Glutamatergic neuron (in vitro differentiated cells): ENCODE measurements around the gene BAG5. TPM values are rescaled to one million over a fixed set of nuclear protein-coding genes. Genes with fewer than 3 reads are reported as not detected.

Experiments
- DNase-seq: peaks from one replicate; pipeline ENCODE4 v3.0.0; 2022
- H3K27ac Mint-ChIP-seq: one replicate; pipeline ENCODE4 v1.8.0; 2020; ENCODE audit warnings: mild to moderate bottlenecking, mixed read lengths, inconsistent platforms; ENCODE audit not compliant: unreplicated experiment
- H3K27me3 Mint-ChIP-seq: one replicate; pipeline ENCODE4 v1.8.0; 2020; ENCODE audit warnings: mild to moderate bottlenecking, moderate library complexity, mixed read lengths, inconsistent platforms; ENCODE audit not compliant: unreplicated experiment
- H3K36me3 Mint-ChIP-seq: one replicate; pipeline ENCODE4 v1.8.0; 2020; ENCODE audit warnings: mild to moderate bottlenecking, mixed read lengths, inconsistent platforms; ENCODE audit not compliant: unreplicated experiment
- H3K4me1 Mint-ChIP-seq: one replicate; pipeline ENCODE4 v1.8.0; 2020; ENCODE audit warnings: mild to moderate bottlenecking, low read depth, mixed read lengths, inconsistent platforms; ENCODE audit not compliant: unreplicated experiment
- H3K4me3 Mint-ChIP-seq: one replicate; pipeline ENCODE4 v1.8.0; 2020; ENCODE audit warnings: mild to moderate bottlenecking, mixed read lengths, inconsistent platforms; ENCODE audit not compliant: unreplicated experiment
- H3K9me3 Mint-ChIP-seq: one replicate; pipeline ENCODE4 v1.8.0; 2020; ENCODE audit warnings: mild to moderate bottlenecking, moderate library complexity, mixed read lengths, inconsistent platforms; ENCODE audit not compliant: unreplicated experiment
- CTCF ChIP-seq: fragments of 200-600 bp; sonication (generic); IDR thresholded peaks from one replicate; pipeline ENCODE4 v1.5.0; 2021; ENCODE audit not compliant: partially characterized antibody, unreplicated experiment
- total RNA-seq: library from RNA; stranded (reverse); fragmentation: NEBNext Ultra II Directional; extraction: Animal tissue kit (Norgen Biotek cat#: 25700); gene quantifications from one replicate; pipeline ENCODE4 v1.2.1, GENCODE V29; 2021; ENCODE audit not compliant: unreplicated experiment

Gene BAG5
- total RNA-seq, 1 donor from 2014 or later = 34.4 TPM

- H3K36me3 Mint-ChIP-seq = no peaks in the 10 kb centered on the region
- peak overlapping the region; percentile 84 for H3K27ac Mint-ChIP-seq
- peaks cover 5% of the 10 kb centered on the region for H3K27me3 Mint-ChIP-seq
- DNase-seq = peak; percentile 73
- H3K9me3 Mint-ChIP-seq = peaks cover 9% of the 10 kb centered on the region
- no peak for TF ChIP-seq CTCF
- H3K4me1 Mint-ChIP-seq = peaks cover 23% of the 10 kb centered on the region
- peak overlapping the region; percentile 49 for H3K4me3 Mint-ChIP-seq
Measured at GRCh38 chr14:103576371-103577024, 14.0 kb upstream of the BAG5 start.

GRCh38 chr14:103574707-103575285, 12.3 kb upstream of the BAG5 start:
- Mint-ChIP-seq H3K4me1 (peaks cover 23% of the 10 kb centered on the region), H3K36me3 (no peaks in the 10 kb centered on the region), H3K27ac (peak overlapping the region; percentile 23), H3K27me3 (peaks cover 5% of the 10 kb centered on the region), H3K9me3 (peaks cover 9% of the 10 kb centered on the region), H3K4me3 (no peak overlapping the region)
- no peak for TF ChIP-seq CTCF
- no peak for DNase-seq

- Mint-ChIP-seq H3K27ac (no peak overlapping the region), H3K4me1 (peaks cover 28% of the 10 kb centered on the region), H3K27me3 (peaks cover 5% of the 10 kb centered on the region), H3K36me3 (no peaks in the 10 kb centered on the region), H3K4me3 (no peak overlapping the region), H3K9me3 (peaks cover 9% of the 10 kb centered on the region)
- no peak for TF ChIP-seq CTCF
- no peak for DNase-seq
Measured at GRCh38 chr14:103574104-103574503, 11.6 kb upstream of the BAG5 start.

GRCh38 chr14:103569408-103569807, 7.0 kb upstream of the BAG5 start:
- Mint-ChIP-seq H3K36me3 (no peaks in the 10 kb centered on the region), H3K4me1 (peaks cover 8% of the 10 kb centered on the region), H3K9me3 (peaks cover 5% of the 10 kb centered on the region), H3K27ac (peak overlapping the region; percentile 83), H3K4me3 (peak overlapping the region; percentile 67), H3K27me3 (no peaks in the 10 kb centered on the region)
- TF ChIP-seq CTCF = no peak
- no peak for DNase-seq

- Mint-ChIP-seq H3K4me1 (peaks cover 7% of the 10 kb centered on the region), H3K4me3 (peak overlapping the region; percentile 67), H3K27ac (peak overlapping the region; percentile 83), H3K36me3 (no peaks in the 10 kb centered on the region), H3K27me3 (no peaks in the 10 kb centered on the region), H3K9me3 (peaks cover 2% of the 10 kb centered on the region)
- TF ChIP-seq CTCF = no peak
- DNase-seq = no peak
Measured at GRCh38 chr14:103568952-103569351, 6.5 kb upstream of the BAG5 start.
